ENCODE results near the gene FOXJ3.

DNA sequence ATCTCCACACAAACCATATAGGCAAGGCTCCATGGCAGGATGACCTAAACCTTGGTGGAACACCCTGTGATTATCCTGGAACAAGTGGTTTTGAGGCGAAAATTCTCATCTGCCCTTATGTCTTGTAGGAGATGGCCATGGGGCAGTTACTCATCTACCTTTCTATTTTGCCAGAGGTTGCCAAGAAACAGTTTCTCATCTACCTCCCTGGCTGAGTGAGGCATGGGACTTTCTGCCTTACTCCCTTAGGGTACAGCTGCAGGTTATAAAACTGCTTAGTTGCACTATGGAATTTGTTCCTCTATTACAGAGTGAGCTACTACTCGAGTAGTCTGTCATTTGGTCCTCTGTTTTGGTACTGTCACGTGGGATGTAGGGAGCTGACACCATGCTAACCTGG, 139.2 kb downstream of the FOXJ3 start:
- TF ChIP-seq EZH2 (IDR thresholded peaks at IDR 0.05; ENCODE audit: borderline replicate concordance, insufficient read depth, low read depth, low read length, poor library complexity, severe bottlenecking), result no peak
- TF ChIP-seq, protein P1, sequence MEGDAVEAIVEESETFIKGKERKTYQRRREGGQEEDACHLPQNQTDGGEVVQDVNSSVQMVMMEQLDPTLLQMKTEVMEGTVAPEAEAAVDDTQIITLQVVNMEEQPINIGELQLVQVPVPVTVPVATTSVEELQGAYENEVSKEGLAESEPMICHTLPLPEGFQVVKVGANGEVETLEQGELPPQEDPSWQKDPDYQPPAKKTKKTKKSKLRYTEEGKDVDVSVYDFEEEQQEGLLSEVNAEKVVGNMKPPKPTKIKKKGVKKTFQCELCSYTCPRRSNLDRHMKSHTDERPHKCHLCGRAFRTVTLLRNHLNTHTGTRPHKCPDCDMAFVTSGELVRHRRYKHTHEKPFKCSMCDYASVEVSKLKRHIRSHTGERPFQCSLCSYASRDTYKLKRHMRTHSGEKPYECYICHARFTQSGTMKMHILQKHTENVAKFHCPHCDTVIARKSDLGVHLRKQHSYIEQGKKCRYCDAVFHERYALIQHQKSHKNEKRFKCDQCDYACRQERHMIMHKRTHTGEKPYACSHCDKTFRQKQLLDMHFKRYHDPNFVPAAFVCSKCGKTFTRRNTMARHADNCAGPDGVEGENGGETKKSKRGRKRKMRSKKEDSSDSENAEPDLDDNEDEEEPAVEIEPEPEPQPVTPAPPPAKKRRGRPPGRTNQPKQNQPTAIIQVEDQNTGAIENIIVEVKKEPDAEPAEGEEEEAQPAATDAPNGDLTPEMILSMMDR (IDR thresholded peaks at IDR 0.05), result no peak
